Suprapubic skin (tissue), 4 donors: Measurements from ENCODE around the gene EXOSC9. TPM values are rescaled to one million over a fixed set of nuclear protein-coding genes. Genes with fewer than 3 reads are reported as not detected.

Experiments used
- DNase-seq, 2 donors: peaks; one replicate each; pipeline ENCODE4 v3.0.0-alpha.2; 2019; ENCODE audit warnings: low spot score in 2 of 2
- H3K27ac ChIP-seq: fragments of 200-600 bp; sonication (generic); one replicate; pipeline ENCODE4 v1.5.1; 2019
- H3K27me3 ChIP-seq: fragments of 200-600 bp; sonication (generic); one replicate; pipeline ENCODE4 v1.5.1; 2019
- H3K36me3 ChIP-seq: fragments of 200-600 bp; sonication (generic); one replicate; pipeline ENCODE4 v1.5.1; 2019
- H3K4me1 ChIP-seq: fragments of 200-600 bp; sonication (generic); one replicate; pipeline ENCODE4 v1.5.1; 2019
- H3K4me3 ChIP-seq: fragments of 200-600 bp; sonication (generic); one replicate; pipeline ENCODE4 v1.5.1; 2019; ENCODE audit warnings: mild to moderate bottlenecking
- H3K9me3 ChIP-seq: fragments of 200-600 bp; sonication (generic); one replicate; pipeline ENCODE4 v1.5.1; 2019
- CTCF ChIP-seq, 2 donors: fragments of 200-600 bp in 1 of 2; fragments of 450-650 bp in 1 of 2; sonication (generic) in 1 of 2; IDR thresholded peaks; one replicate each; pipeline ENCODE4 v1.5.1; 2016 to 2019; ENCODE audit warnings: antibody characterized with exemption in 2 of 2, mild to moderate bottlenecking in 1 of 2, moderate library complexity in 1 of 2
- EP300 ChIP-seq: sonication (generic); formaldehyde crosslinking; IDR thresholded peaks from one replicate; pipeline ENCODE4 v1.6.1; 2017; ENCODE audit warnings: antibody characterized with exemption
- POLR2A ChIP-seq, 2 donors: fragments of 450-650 bp; IDR thresholded peaks; one replicate each; pipeline ENCODE4 v1.6.1; 2017; ENCODE audit warnings: antibody characterized with exemption in 2 of 2, mild to moderate bottlenecking in 2 of 2, moderate library complexity in 2 of 2
- POLR2AphosphoS5 ChIP-seq, 3 donors: sonication (generic); formaldehyde crosslinking; IDR thresholded peaks; one replicate each; pipeline ENCODE4 v1.6.1; 2017; ENCODE audit warnings: antibody characterized with exemption in 3 of 3
- whole genome bisulfite sequencing: methylation state at CpG from one replicate; pipeline ENCODE4 v1.1.5; 2018; 5-methylcytosine and 5-hydroxymethylcytosine counted together
- total RNA-seq, 4 donors: library from RNA; depleted of rRNA; stranded (reverse); fragments of >200 nt; gene quantifications; one replicate each; pipeline ENCODE4 v1.1.0, GENCODE V29; 2016

EXOSC9 gene
- total RNA-seq, 4 donors from 2014 or later, result 23.6 to 33.9 (median 25.4) TPM

DNA sequence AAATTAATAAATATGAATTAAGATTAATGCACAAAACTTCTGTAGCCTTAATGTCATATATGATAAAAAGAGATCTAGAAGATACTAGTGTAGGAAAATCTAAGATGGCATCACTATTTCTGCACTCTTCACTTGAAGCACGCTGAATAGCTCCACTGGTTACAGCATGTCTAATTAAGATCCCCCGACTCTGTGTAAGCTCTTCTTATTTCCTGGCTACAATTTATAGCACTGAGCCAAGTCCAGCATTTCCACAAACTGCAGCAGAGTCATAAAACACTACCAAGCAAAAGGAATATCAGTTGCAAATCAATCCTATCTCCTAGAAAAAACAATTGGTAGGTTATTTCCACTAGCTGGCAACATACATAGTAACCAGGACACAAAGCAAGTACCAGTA is 23.8 kb downstream of the EXOSC9 start:
- Histone ChIP-seq H3K9me3 (no peaks in the 10 kb centered on the region), H3K4me1 (peaks cover 15% of the 10 kb centered on the region), H3K27me3 (no peaks in the 10 kb centered on the region), H3K27ac (no peak overlapping the region), H3K36me3 (peaks cover 19% of the 10 kb centered on the region), H3K4me3 (no peak overlapping the region)
- 23% methylated on average over 2 of the region's 2 CpGs for WGBS
- no peak for DNase-seq
- TF ChIP-seq EP300, result no peak
- no peak for TF ChIP-seq POLR2AphosphoS5 (IDR thresholded peaks at IDR 0.05)
- TF ChIP-seq CTCF (IDR thresholded peaks at IDR 0.05), result no peak
- TF ChIP-seq POLR2A (IDR thresholded peaks at IDR 0.05), result no peak

DNA sequence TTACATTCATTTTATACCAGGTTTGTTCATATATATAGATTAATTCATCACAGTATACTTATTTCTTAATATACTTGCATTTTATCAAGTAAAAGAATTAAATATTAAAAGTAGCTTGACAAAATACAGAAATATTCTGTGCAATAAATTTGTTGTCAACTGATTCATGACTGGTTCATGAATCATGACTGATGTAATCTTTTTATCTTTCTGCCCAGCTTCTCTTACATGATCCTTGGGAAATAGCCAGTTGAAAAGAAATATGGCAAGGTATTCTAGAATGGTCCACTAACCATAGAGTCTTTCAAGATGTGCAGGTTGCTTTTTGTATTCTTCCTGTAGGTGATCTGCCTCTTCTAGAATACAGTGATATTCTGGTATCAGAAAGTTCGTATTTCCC is 26.7 kb downstream of the EXOSC9 start:
- H3K4me1 ChIP-seq, result peaks cover 13% of the 10 kb centered on the region
- H3K27ac ChIP-seq, result no peak overlapping the region
- H3K4me3 ChIP-seq, result no peak overlapping the region
- 85% methylated on average over 1 of the region's 1 CpG for WGBS
- no peaks in the 10 kb centered on the region for H3K27me3 ChIP-seq
- TF ChIP-seq POLR2AphosphoS5 (IDR thresholded peaks at IDR 0.05) (no peak), CTCF (IDR thresholded peaks at IDR 0.05) (no peak), EP300 (no peak), POLR2A (IDR thresholded peaks at IDR 0.05) (no peak)
- peaks cover 45% of the 10 kb centered on the region for H3K36me3 ChIP-seq
- DNase-seq, result no peak
- H3K9me3 ChIP-seq, result no peaks in the 10 kb centered on the region

- DNase-seq, result no peak
- H3K9me3 ChIP-seq, result no peaks in the 10 kb centered on the region
- TF ChIP-seq EP300 (no peak), CTCF (IDR thresholded peaks at IDR 0.05) (no peak), POLR2AphosphoS5 (IDR thresholded peaks at IDR 0.05) (no peak), POLR2A (IDR thresholded peaks at IDR 0.05) (no peak)
- peaks cover 2% of the 10 kb centered on the region for H3K4me1 ChIP-seq
- WGBS, result 78% methylated on average over 5 of the region's 5 CpGs
- H3K36me3 ChIP-seq, result peaks cover 60% of the 10 kb centered on the region
- no peak overlapping the region for H3K4me3 ChIP-seq
- H3K27ac ChIP-seq, result no peak overlapping the region
- H3K27me3 ChIP-seq, result no peaks in the 10 kb centered on the region
Observed at GRCh38 chr4:121829511-121829910, 28.4 kb downstream of the EXOSC9 start.

DNA sequence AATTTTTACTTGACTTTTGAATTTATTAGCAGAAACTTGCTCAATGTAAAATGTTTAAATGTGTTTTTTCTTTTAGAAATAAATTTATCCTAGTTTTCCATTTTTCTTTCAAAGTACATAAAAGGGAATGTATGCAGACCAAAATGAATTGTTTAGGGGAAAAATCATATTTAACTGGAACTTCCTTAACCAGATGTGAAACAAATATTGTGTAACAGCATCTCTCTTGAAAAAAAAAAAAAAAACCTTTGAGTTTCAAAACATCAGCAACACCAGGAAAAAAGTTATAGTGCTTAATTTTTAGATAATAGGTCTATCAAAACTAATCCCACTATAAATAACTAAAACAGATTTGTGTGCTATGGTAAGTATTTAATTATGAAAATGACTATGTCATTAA is 37.0 kb downstream of the EXOSC9 start:
- Histone ChIP-seq H3K4me3 (no peak overlapping the region), H3K4me1 (no peaks in the 10 kb centered on the region), H3K27me3 (no peaks in the 10 kb centered on the region), H3K9me3 (no peaks in the 10 kb centered on the region), H3K36me3 (peaks cover 66% of the 10 kb centered on the region), H3K27ac (no peak overlapping the region)
- no peak for TF ChIP-seq CTCF (IDR thresholded peaks at IDR 0.05)
- TF ChIP-seq EP300, result no peak
- no peak for TF ChIP-seq POLR2A (IDR thresholded peaks at IDR 0.05)
- TF ChIP-seq POLR2AphosphoS5 (IDR thresholded peaks at IDR 0.05), result no peak
- no peak for DNase-seq

DNA sequence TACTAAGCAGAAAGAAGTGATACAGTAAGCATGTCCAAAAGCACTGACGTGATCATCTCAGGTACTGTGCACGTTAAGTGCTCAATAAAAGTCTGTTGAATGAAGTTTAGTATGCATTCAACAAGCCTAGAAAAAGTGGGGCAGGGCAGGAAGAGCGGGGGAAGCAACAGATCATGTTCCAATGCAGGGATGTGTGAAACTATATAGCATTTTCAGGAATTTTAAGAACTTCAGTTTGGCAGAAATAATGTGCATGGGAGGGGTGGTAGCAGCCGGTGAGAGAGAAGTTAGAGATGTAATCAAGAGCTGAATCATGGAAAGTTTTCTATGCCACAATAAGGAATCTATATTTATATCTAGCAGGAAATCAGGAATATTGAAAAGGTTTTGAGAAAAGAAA is 41.7 kb downstream of the EXOSC9 start:
- Histone ChIP-seq H3K4me3 (no peak overlapping the region), H3K36me3 (peaks cover 74% of the 10 kb centered on the region), H3K4me1 (no peaks in the 10 kb centered on the region), H3K27me3 (no peaks in the 10 kb centered on the region), H3K9me3 (no peaks in the 10 kb centered on the region), H3K27ac (no peak overlapping the region)
- TF ChIP-seq CTCF (IDR thresholded peaks at IDR 0.05) (no peak), POLR2AphosphoS5 (IDR thresholded peaks at IDR 0.05) (no peak), EP300 (no peak), POLR2A (IDR thresholded peaks at IDR 0.05) (no peak)
- no peak for DNase-seq
- 93% methylated on average over 4 of the region's 4 CpGs for WGBS
